Neural progenitor cell (in vitro differentiated cells): ENCODE measurements around the gene MARCHF3. TPM values are rescaled to one million over a fixed set of nuclear protein-coding genes. Genes with fewer than 3 reads are reported as not detected.

Experiments
- DNase-seq: peaks from one replicate; pipeline ENCODE4 v3.0.0-alpha.2; 2016; ENCODE audit warnings: low spot score
- H2AFZ ChIP-seq: fragments of 200-600 bp; sonication (generic); replicated peaks from 2 replicates; pipeline ENCODE4 v1.6.1; 2016; ENCODE audit warnings: antibody characterized with exemption
- H3F3A ChIP-seq: fragments of 200-600 bp; sonication (generic); 2 replicates; pipeline ENCODE4 v1.6.1; 2016; ENCODE audit warnings: antibody characterized with exemption, low read depth
- H3K27ac ChIP-seq: fragments of 200-600 bp; sonication (generic); 2 replicates; pipeline ENCODE4 v1.5.1; 2016; ENCODE audit warnings: mild to moderate bottlenecking
- H3K27me3 ChIP-seq: fragments of 200-600 bp; sonication (generic); 2 replicates; pipeline ENCODE4 v1.6.1; 2016; ENCODE audit warnings: mild to moderate bottlenecking, moderate library complexity
- H3K36me3 ChIP-seq: fragments of 200-600 bp; sonication (generic); 2 replicates; pipeline ENCODE4 v1.5.1; 2016
- H3K4me1 ChIP-seq: fragments of 200-600 bp; sonication (generic); 2 replicates; pipeline ENCODE4 v1.6.1; 2016; ENCODE audit warnings: mixed run types
- H3K4me2 ChIP-seq: fragments of 200-600 bp; sonication (generic); 2 replicates; pipeline ENCODE4 v1.6.1; 2016
- H3K4me3 ChIP-seq: fragments of 200-600 bp; sonication (generic); 2 replicates; pipeline ENCODE4 v1.5.1; 2016
- H3K79me2 ChIP-seq: fragments of 200-600 bp; sonication (generic); 2 replicates; pipeline ENCODE4 v1.6.1; 2016; ENCODE audit warnings: low read depth
- H3K9ac ChIP-seq: fragments of 200-600 bp; sonication (generic); 2 replicates; pipeline ENCODE4 v1.6.1; 2016
- H3K9me3 ChIP-seq: fragments of 200-600 bp; sonication (generic); 2 replicates; pipeline ENCODE4 v1.5.1; 2016; ENCODE audit warnings: low read depth
- H4K20me1 ChIP-seq: fragments of 200-600 bp; sonication (generic); 2 replicates; pipeline ENCODE4 v1.6.1; 2016; ENCODE audit warnings: low read depth
- H3K27ac Mint-ChIP-seq: 3 replicates; pipeline ENCODE4 v1.8.0; 2021; ENCODE audit warnings: mixed read lengths
- H3K27me3 Mint-ChIP-seq: 2 replicates; pipeline ENCODE4 v1.8.0; 2022; ENCODE audit warnings: low read depth, mild to moderate bottlenecking, inconsistent platforms, moderate library complexity, mixed read lengths; ENCODE audit not compliant: insufficient read depth
- H3K36me3 Mint-ChIP-seq: 3 replicates; pipeline ENCODE4 v1.8.0; 2021; ENCODE audit warnings: mixed read lengths
- H3K4me1 Mint-ChIP-seq: 3 replicates; pipeline ENCODE4 v1.8.0; 2021; ENCODE audit warnings: mixed read lengths
- H3K4me3 Mint-ChIP-seq: 3 replicates; pipeline ENCODE4 v1.8.0; 2021; ENCODE audit warnings: mild to moderate bottlenecking, moderate library complexity, mixed read lengths
- H3K9me3 Mint-ChIP-seq: 3 replicates; pipeline ENCODE4 v1.8.0; 2020; ENCODE audit warnings: mixed read lengths
- EZH2 ChIP-seq: fragments of 200-600 bp; sonication (generic); IDR thresholded peaks from 2 replicates; pipeline ENCODE4 v1.6.1; 2017; ENCODE audit warnings: antibody characterized with exemption, mild to moderate bottlenecking, moderate library complexity
- EZH2phosphoT487 ChIP-seq: fragments of 200-600 bp; sonication (generic); IDR thresholded peaks from 2 replicates; pipeline ENCODE4 v1.6.1; 2017; ENCODE audit warnings: antibody characterized with exemption
- total RNA-seq: library from RNA; depleted of rRNA; stranded (reverse); fragments of >200 nt; gene quantifications from 2 replicates; pipeline ENCODE4 v1.2.3, GENCODE V29; 2015; ENCODE audit warnings: low replicate concordance
- TF ChIP-seq, protein P1 (sequence below): fragments of 200-600 bp; sonication (generic); IDR thresholded peaks from 2 replicates; pipeline ENCODE4 v1.5.1; 2017; ENCODE audit warnings: antibody characterized with exemption, mild to moderate bottlenecking

MARCHF3 gene
- total RNA-seq, 1 donor from 2014 or later, result 6.1 TPM

DNA sequence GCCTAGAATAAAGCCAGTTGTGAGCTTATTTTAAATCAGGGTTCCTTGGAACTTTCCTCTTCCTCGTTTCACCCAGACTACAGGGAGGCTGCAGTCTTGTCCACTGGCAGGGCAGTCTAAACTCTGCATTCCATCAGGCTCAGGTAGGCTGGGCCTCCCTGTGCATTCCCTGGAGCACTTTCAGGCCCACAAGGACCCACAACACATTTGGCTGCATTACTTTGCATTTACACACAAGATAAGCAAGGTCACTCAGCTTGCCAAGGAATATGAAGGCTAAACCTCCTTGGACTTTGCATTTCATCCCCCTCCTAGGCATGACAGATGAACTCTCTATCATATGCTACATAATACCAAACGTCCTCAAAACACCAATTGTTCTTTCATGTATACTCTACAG is 104.2 kb downstream of the MARCHF3 start:
- TF ChIP-seq, protein P1, sequence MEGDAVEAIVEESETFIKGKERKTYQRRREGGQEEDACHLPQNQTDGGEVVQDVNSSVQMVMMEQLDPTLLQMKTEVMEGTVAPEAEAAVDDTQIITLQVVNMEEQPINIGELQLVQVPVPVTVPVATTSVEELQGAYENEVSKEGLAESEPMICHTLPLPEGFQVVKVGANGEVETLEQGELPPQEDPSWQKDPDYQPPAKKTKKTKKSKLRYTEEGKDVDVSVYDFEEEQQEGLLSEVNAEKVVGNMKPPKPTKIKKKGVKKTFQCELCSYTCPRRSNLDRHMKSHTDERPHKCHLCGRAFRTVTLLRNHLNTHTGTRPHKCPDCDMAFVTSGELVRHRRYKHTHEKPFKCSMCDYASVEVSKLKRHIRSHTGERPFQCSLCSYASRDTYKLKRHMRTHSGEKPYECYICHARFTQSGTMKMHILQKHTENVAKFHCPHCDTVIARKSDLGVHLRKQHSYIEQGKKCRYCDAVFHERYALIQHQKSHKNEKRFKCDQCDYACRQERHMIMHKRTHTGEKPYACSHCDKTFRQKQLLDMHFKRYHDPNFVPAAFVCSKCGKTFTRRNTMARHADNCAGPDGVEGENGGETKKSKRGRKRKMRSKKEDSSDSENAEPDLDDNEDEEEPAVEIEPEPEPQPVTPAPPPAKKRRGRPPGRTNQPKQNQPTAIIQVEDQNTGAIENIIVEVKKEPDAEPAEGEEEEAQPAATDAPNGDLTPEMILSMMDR, result no peak
- TF ChIP-seq EZH2phosphoT487 (no peak), EZH2 (no peak)
- Histone ChIP-seq H3K4me3 (no peak overlapping the region), H3F3A (no peaks in the 10 kb centered on the region), H3K79me2 (no peaks in the 10 kb centered on the region), H3K9ac (no peak overlapping the region), H3K36me3 (no peaks in the 10 kb centered on the region), H3K4me1 (peaks cover 11% of the 10 kb centered on the region), H3K9me3 (no peaks in the 10 kb centered on the region), H3K27me3 (no peaks in the 10 kb centered on the region), H3K27ac (no peak overlapping the region), H2AFZ (no peak overlapping the region), H3K4me2 (no peak overlapping the region), H4K20me1 (no peaks in the 10 kb centered on the region)
- Mint-ChIP-seq H3K4me1 (peaks cover 28% of the 10 kb centered on the region), H3K9me3 (no peaks in the 10 kb centered on the region), H3K27me3 (peaks cover 2% of the 10 kb centered on the region), H3K4me3 (no peak overlapping the region), H3K36me3 (no peaks in the 10 kb centered on the region), H3K27ac (no peak overlapping the region)
- DNase-seq, result no peak

DNA sequence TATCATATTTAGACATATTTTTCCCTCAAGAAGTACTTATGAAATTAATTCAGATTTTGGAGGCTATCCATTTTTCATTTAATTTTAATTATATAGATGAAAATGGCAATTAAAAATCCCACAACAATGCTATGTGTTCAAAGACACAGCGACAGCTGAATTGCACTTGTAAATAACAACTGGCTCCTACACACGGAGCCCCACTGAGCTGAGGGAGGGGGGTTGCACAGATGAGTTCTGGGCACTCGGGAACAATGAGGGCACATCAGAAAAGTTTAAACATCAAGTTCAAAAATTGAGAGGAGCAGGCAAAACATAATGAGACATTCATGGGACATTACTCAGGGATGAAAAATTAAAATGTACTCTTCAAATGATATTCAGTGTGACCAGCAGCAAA is 104.9 kb downstream of the MARCHF3 start:
- no peak overlapping the region for H3K27ac ChIP-seq
- H3K4me1 Mint-ChIP-seq, result peaks cover 29% of the 10 kb centered on the region

GRCh38 chr5:126924331-126925033 is 105.9 kb downstream of the MARCHF3 start:
- no peak overlapping the region for H3K4me3 Mint-ChIP-seq
- no peak overlapping the region for H3K4me3 ChIP-seq
- H3K27ac ChIP-seq, result no peak overlapping the region
- no peak for DNase-seq
- no peaks in the 10 kb centered on the region for H3F3A ChIP-seq
- no peaks in the 10 kb centered on the region for H3K36me3 Mint-ChIP-seq
- TF ChIP-seq EZH2phosphoT487 (no peak), EZH2 (no peak)
- TF ChIP-seq, protein P1, result no peak
- H3K4me1 Mint-ChIP-seq, result peaks cover 35% of the 10 kb centered on the region
- H3K9me3 ChIP-seq, result no peaks in the 10 kb centered on the region
- H3K9ac ChIP-seq, result no peak overlapping the region
- no peaks in the 10 kb centered on the region for H3K79me2 ChIP-seq
- no peaks in the 10 kb centered on the region for H3K9me3 Mint-ChIP-seq
- no peaks in the 10 kb centered on the region for H3K36me3 ChIP-seq
- H3K4me1 ChIP-seq, result peaks cover 12% of the 10 kb centered on the region
- H4K20me1 ChIP-seq, result no peaks in the 10 kb centered on the region
- no peak overlapping the region for H3K4me2 ChIP-seq
- H3K27me3 Mint-ChIP-seq, result peaks cover 2% of the 10 kb centered on the region
- H3K27me3 ChIP-seq, result no peaks in the 10 kb centered on the region
- no peak overlapping the region for H2AFZ ChIP-seq
- no peak overlapping the region for H3K27ac Mint-ChIP-seq

More for the DNA sequence above, 104.9 kb downstream of the MARCHF3 start:
- Histone ChIP-seq H3K9ac (no peak overlapping the region), H4K20me1 (no peaks in the 10 kb centered on the region), H3K9me3 (no peaks in the 10 kb centered on the region), H3K27me3 (no peaks in the 10 kb centered on the region), H3K4me2 (no peak overlapping the region), H3K36me3 (no peaks in the 10 kb centered on the region), H3K4me3 (no peak overlapping the region), H3F3A (no peaks in the 10 kb centered on the region), H3K4me1 (peaks cover 12% of the 10 kb centered on the region), H3K79me2 (no peaks in the 10 kb centered on the region), H2AFZ (no peak overlapping the region)
- Mint-ChIP-seq H3K9me3 (no peaks in the 10 kb centered on the region), H3K27ac (no peak overlapping the region), H3K27me3 (peaks cover 2% of the 10 kb centered on the region), H3K36me3 (no peaks in the 10 kb centered on the region), H3K4me3 (no peak overlapping the region)
- DNase-seq, result no peak
- TF ChIP-seq, protein P1, result no peak
- TF ChIP-seq EZH2phosphoT487 (no peak), EZH2 (no peak)
